ENCODE measurements around the gene FHIT. TPM values are rescaled to one million over a fixed set of nuclear protein-coding genes. Genes with fewer than 3 reads are reported as not detected.

The FHIT gene
- total RNA-seq, 1 donor from 2014 or later: 20.2 TPM

DNA sequence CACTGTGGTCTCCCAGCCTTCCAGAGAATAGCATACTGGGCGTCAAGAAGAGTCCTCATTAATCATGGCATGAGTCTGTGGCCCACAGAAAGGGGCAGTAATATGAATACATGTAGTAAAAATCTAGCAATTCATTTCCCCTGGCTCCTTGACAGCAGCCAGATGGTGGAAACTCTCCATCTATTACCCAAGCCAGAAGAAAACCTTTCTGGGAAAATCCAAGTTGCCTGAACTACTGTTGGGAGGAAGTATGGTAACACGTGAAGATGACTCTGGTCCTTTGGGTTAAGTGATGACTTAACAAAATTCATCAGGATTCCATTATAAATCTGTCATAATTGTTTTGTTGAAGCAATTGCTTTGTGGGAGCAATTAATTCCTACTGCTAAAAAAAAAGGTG is 530.5 kb downstream of the FHIT start:
- no peak for DNase-seq (ENCODE audit: low spot score)
- peaks cover 7% of the 10 kb centered on the region for H3K4me1 Mint-ChIP-seq (ENCODE audit: unreplicated experiment)

DNA sequence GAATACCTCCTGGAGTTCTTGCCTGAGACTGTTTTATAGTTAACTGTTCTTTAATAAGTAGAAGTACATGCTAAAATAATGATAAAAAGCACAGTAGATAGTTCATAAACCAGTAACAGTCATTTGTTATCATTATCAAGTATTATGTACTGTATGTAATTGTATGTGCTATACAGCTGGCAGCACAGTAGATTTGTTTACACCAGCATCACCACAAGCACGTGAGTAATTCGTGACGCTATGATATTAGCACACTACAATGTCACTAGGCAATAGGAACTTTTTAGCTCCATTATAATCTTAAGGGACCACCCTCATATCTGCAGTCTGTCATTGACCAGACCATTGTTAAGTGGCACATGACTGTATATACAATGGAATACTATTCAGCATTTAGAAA is 534.7 kb downstream of the FHIT start:
- Mint-ChIP-seq H3K4me1 (ENCODE audit: unreplicated experiment) (peaks cover 4% of the 10 kb centered on the region), H3K9me3 (ENCODE audit: unreplicated experiment) (peaks cover 1% of the 10 kb centered on the region), H3K4me3 (ENCODE audit: unreplicated experiment) (no peak overlapping the region), H3K27ac (ENCODE audit: unreplicated experiment) (no peak overlapping the region), H3K36me3 (ENCODE audit: low read depth, unreplicated experiment) (no peaks in the 10 kb centered on the region), H3K27me3 (ENCODE audit: unreplicated experiment) (peaks cover 2% of the 10 kb centered on the region)
- DNase-seq (ENCODE audit: low spot score): no peak
- TF ChIP-seq, protein P1, sequence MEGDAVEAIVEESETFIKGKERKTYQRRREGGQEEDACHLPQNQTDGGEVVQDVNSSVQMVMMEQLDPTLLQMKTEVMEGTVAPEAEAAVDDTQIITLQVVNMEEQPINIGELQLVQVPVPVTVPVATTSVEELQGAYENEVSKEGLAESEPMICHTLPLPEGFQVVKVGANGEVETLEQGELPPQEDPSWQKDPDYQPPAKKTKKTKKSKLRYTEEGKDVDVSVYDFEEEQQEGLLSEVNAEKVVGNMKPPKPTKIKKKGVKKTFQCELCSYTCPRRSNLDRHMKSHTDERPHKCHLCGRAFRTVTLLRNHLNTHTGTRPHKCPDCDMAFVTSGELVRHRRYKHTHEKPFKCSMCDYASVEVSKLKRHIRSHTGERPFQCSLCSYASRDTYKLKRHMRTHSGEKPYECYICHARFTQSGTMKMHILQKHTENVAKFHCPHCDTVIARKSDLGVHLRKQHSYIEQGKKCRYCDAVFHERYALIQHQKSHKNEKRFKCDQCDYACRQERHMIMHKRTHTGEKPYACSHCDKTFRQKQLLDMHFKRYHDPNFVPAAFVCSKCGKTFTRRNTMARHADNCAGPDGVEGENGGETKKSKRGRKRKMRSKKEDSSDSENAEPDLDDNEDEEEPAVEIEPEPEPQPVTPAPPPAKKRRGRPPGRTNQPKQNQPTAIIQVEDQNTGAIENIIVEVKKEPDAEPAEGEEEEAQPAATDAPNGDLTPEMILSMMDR (IDR thresholded peaks at IDR 0.05; ENCODE audit: unreplicated experiment): no peak

More for the DNA sequence above, 530.5 kb downstream of the FHIT start:
- H3K27me3 Mint-ChIP-seq (ENCODE audit: unreplicated experiment): peaks cover 2% of the 10 kb centered on the region
- H3K36me3 Mint-ChIP-seq (ENCODE audit: low read depth, unreplicated experiment): no peaks in the 10 kb centered on the region
- TF ChIP-seq, protein P1 (IDR thresholded peaks at IDR 0.05; ENCODE audit: unreplicated experiment): no peak
- no peak overlapping the region for H3K27ac Mint-ChIP-seq (ENCODE audit: unreplicated experiment)
- H3K4me3 Mint-ChIP-seq (ENCODE audit: unreplicated experiment): no peak overlapping the region
- no peaks in the 10 kb centered on the region for H3K9me3 Mint-ChIP-seq (ENCODE audit: unreplicated experiment)

DNA sequence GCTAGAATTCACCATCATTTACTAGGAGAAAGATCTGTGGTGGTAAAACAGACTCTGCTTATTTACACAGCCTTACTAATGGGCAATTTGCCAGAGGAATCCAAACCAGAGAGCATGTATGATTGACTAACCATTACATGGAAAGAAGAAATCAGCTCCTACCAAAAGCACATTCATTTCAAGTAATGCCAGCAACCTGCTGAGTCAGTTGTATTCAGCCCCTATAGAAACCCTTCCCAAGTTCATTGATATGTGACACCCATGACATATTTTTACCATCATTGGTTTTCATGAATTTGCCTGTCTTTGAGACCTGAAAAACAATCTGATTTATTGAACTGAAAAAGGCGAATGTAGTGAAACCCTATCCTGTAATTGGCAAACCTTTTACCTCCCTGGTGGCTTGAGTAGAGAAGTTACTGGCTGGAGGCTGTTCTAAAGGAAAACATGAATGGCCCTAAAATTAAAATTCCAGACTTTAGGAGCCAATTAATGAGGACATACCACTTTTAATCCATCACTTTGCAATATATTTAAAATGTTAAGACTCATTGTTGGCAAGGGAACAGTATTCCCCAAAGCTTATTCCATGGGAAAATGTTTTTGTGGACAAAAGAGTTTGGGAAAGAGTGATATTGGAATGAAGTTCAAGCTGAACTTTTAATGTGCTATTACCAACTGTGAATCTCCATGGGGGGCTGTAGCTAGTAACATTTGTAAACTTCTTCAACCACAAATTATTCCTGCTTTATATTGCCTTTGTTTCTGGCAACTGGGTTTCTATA is 542.9 kb downstream of the FHIT start:
- DNase-seq (ENCODE audit: low spot score): no peak
- TF ChIP-seq, protein P1 (IDR thresholded peaks at IDR 0.05; ENCODE audit: unreplicated experiment): no peak
- Mint-ChIP-seq H3K9me3 (ENCODE audit: unreplicated experiment) (peaks cover 5% of the 10 kb centered on the region), H3K27me3 (ENCODE audit: unreplicated experiment) (no peaks in the 10 kb centered on the region), H3K36me3 (ENCODE audit: low read depth, unreplicated experiment) (peaks cover 3% of the 10 kb centered on the region), H3K4me3 (ENCODE audit: unreplicated experiment) (no peak overlapping the region), H3K27ac (ENCODE audit: unreplicated experiment) (no peak overlapping the region), H3K4me1 (ENCODE audit: unreplicated experiment) (no peaks in the 10 kb centered on the region)

DNA sequence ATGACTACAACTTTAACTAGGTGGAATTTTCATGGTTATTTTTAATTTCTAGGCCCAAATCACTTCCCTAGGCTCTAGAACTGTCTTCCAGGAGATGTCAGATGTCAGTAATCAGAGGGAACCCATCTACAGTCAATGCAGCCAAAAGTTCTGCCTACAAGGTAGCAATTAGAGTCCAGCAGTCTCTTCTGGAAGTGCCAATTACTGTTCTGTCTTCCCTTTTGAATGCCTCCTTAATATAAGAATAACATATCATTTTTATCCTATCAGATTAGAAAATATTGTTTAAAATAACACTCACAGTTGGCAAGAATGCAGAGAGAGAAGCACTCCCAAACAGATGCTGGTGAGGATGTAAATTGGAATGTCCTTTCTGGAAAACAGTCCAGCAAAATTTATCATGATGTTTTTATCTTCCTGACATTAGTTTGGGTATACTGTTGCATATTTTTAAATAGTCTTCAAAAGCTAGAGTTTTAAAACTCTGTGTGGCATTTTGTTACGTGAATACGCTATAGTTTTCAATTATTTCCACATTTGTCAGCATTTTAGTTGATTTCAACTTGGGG is 543.7 kb downstream of the FHIT start:
- Mint-ChIP-seq H3K4me1 (ENCODE audit: unreplicated experiment) (no peaks in the 10 kb centered on the region), H3K9me3 (ENCODE audit: unreplicated experiment) (peaks cover 5% of the 10 kb centered on the region), H3K36me3 (ENCODE audit: low read depth, unreplicated experiment) (peaks cover 3% of the 10 kb centered on the region)

More for the DNA sequence above, 543.7 kb downstream of the FHIT start:
- TF ChIP-seq, protein P1 (IDR thresholded peaks at IDR 0.05; ENCODE audit: unreplicated experiment): no peak
- Mint-ChIP-seq H3K27ac (ENCODE audit: unreplicated experiment) (no peak overlapping the region), H3K27me3 (ENCODE audit: unreplicated experiment) (no peaks in the 10 kb centered on the region), H3K4me3 (ENCODE audit: unreplicated experiment) (no peak overlapping the region)
- no peak for DNase-seq (ENCODE audit: low spot score)
